ENCODE data around the gene NAA60.
A peak's percentile ranks its signal among the peaks of the same experiment; 100 is the strongest.
"Not testable (repeated sequence)": the region's sequence is repeated elsewhere in the genome, so short reads cannot be mapped to it uniquely, and the experiment has no call there.

The NAA60 gene

GRCh38 chr16:3471518-3472176 lies 28.2 kb downstream of the NAA60 start:
- Mint-ChIP-seq H3K4me1 (ENCODE audit: low read depth) (peaks cover 31% of the 10 kb centered on the region), H3K27me3 (ENCODE audit: low read depth) (no peaks in the 10 kb centered on the region), H3K27ac (no peak overlapping the region), H3K36me3 (ENCODE audit: low read depth) (peaks cover 10% of the 10 kb centered on the region), H3K4me3 (no peak overlapping the region), H3K9me3 (no peaks in the 10 kb centered on the region)

GRCh38 chr16:3472878-3473595 lies 29.6 kb downstream of the NAA60 start:
- no peaks in the 10 kb centered on the region for H3K27me3 Mint-ChIP-seq (ENCODE audit: low read depth)
- H3K36me3 Mint-ChIP-seq (ENCODE audit: low read depth), result peaks cover 10% of the 10 kb centered on the region
- H3K9me3 Mint-ChIP-seq, result no peaks in the 10 kb centered on the region
- peaks cover 19% of the 10 kb centered on the region for H3K4me1 Mint-ChIP-seq (ENCODE audit: low read depth)
- no peak overlapping the region for H3K4me3 Mint-ChIP-seq
- peak overlapping the region; percentile 78 for H3K27ac Mint-ChIP-seq

DNA sequence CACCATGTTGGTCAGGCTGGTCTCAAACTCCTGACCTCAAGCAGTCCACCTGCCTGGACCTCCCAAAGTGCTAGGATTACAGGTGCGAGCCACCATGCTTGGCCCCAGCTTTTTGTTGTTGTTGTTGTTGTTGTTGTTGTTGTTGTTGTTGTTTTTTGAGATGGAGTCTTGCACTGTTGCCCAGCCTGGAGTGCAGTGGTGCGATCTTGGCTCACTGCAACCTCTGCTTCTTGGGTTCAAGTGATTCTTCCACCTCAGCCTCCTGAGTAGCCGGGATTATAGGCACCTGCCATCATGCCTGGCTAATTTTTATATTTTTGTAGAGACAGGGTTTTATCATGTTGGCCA lies 30.1 kb downstream of the NAA60 start:
- peaks cover 11% of the 10 kb centered on the region for H3K36me3 Mint-ChIP-seq (ENCODE audit: low read depth)
- H3K27ac Mint-ChIP-seq; H3K9me3 Mint-ChIP-seq; H3K4me3 Mint-ChIP-seq; H3K27me3 Mint-ChIP-seq (ENCODE audit: low read depth): not testable (repeated sequence)
- H3K4me1 Mint-ChIP-seq (ENCODE audit: low read depth), result peaks cover 15% of the 10 kb centered on the region

DNA sequence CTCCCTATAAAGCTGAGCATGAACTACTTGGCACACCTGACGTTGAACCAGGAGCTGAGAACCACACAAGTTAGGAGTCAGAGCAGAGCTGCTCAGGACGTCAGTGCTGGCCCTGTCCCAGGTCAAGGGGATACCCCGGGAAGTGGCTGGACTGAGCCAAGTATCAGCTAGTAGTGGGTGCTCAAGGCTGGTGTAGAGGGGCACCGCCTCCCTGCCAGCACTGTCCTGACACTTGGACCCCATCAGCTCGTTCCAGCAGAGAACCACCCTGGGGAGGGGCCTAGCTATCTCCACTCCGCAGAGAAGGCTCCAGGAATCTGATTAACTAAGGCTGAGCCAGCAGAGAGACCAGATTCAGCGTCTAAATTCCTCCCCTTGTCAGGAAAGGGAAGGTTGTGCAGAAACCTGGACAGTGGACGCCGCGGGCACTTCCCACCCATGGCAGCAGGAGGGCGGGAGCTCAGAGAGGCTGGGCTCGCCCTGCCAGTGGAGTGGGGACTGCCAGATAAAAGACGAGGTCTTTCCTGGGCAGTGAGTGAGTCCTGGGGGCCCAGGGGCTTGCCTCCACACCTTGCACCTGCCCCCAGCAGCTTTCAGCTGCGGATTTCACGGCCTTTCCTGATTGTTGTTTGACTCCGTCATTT lies 30.8 kb downstream of the NAA60 start:
- Mint-ChIP-seq H3K27me3 (ENCODE audit: low read depth) (no peaks in the 10 kb centered on the region), H3K4me3 (no peak overlapping the region), H3K9me3 (no peaks in the 10 kb centered on the region), H3K27ac (no peak overlapping the region), H3K36me3 (ENCODE audit: low read depth) (peaks cover 11% of the 10 kb centered on the region), H3K4me1 (ENCODE audit: low read depth) (peaks cover 15% of the 10 kb centered on the region)

- H3K27ac Mint-ChIP-seq, result not testable (repeated sequence)
- peaks cover 16% of the 10 kb centered on the region for H3K36me3 Mint-ChIP-seq (ENCODE audit: low read depth)
- H3K4me1 Mint-ChIP-seq (ENCODE audit: low read depth), result peaks cover 15% of the 10 kb centered on the region
Measured at GRCh38 chr16:3474870-3475269, 31.4 kb downstream of the NAA60 start.

GRCh38 chr16:3475604-3476375 lies 32.3 kb downstream of the NAA60 start:
- Mint-ChIP-seq H3K4me1 (ENCODE audit: low read depth) (peaks cover 13% of the 10 kb centered on the region), H3K36me3 (ENCODE audit: low read depth) (peaks cover 16% of the 10 kb centered on the region), H3K27ac (no peak overlapping the region), H3K9me3 (no peaks in the 10 kb centered on the region), H3K4me3 (no peak overlapping the region), H3K27me3 (ENCODE audit: low read depth) (no peaks in the 10 kb centered on the region)

More at GRCh38 chr16:3474870-3475269, 31.4 kb downstream of the NAA60 start:
- not testable (repeated sequence) for H3K9me3 Mint-ChIP-seq; H3K4me3 Mint-ChIP-seq; H3K27me3 Mint-ChIP-seq (ENCODE audit: low read depth)

GRCh38 chr16:3476409-3476808 lies 32.9 kb downstream of the NAA60 start:
- H3K27me3 Mint-ChIP-seq (ENCODE audit: low read depth), result no peaks in the 10 kb centered on the region
- H3K9me3 Mint-ChIP-seq, result no peaks in the 10 kb centered on the region
- peaks cover 11% of the 10 kb centered on the region for H3K4me1 Mint-ChIP-seq (ENCODE audit: low read depth)
- no peak overlapping the region for H3K27ac Mint-ChIP-seq
- no peak overlapping the region for H3K4me3 Mint-ChIP-seq
- peaks cover 17% of the 10 kb centered on the region for H3K36me3 Mint-ChIP-seq (ENCODE audit: low read depth)

- H3K4me3 Mint-ChIP-seq, result no peak overlapping the region
- peaks cover 4% of the 10 kb centered on the region for H3K4me1 Mint-ChIP-seq (ENCODE audit: low read depth)
- no peaks in the 10 kb centered on the region for H3K27me3 Mint-ChIP-seq (ENCODE audit: low read depth)
- no peaks in the 10 kb centered on the region for H3K9me3 Mint-ChIP-seq
- H3K27ac Mint-ChIP-seq, result no peak overlapping the region
- H3K36me3 Mint-ChIP-seq (ENCODE audit: low read depth), result peaks cover 24% of the 10 kb centered on the region
Measured at GRCh38 chr16:3478242-3478925, 34.9 kb downstream of the NAA60 start.

GRCh38 chr16:3479654-3480216 lies 36.3 kb downstream of the NAA60 start:
- H3K4me3 Mint-ChIP-seq, result no peak overlapping the region
- H3K9me3 Mint-ChIP-seq, result no peaks in the 10 kb centered on the region
- H3K27me3 Mint-ChIP-seq (ENCODE audit: low read depth), result no peaks in the 10 kb centered on the region
- H3K36me3 Mint-ChIP-seq (ENCODE audit: low read depth), result peaks cover 30% of the 10 kb centered on the region
- peaks cover 4% of the 10 kb centered on the region for H3K4me1 Mint-ChIP-seq (ENCODE audit: low read depth)
- peak overlapping the region; percentile 26 for H3K27ac Mint-ChIP-seq

GRCh38 chr16:3480901-3481695 lies 37.6 kb downstream of the NAA60 start:
- Mint-ChIP-seq H3K9me3 (no peaks in the 10 kb centered on the region), H3K36me3 (ENCODE audit: low read depth) (peaks cover 30% of the 10 kb centered on the region), H3K4me1 (ENCODE audit: low read depth) (peaks cover 3% of the 10 kb centered on the region), H3K27ac (no peak overlapping the region), H3K27me3 (ENCODE audit: low read depth) (no peaks in the 10 kb centered on the region), H3K4me3 (no peak overlapping the region)

GRCh38 chr16:3481696-3482658 lies 38.5 kb downstream of the NAA60 start:
- Mint-ChIP-seq H3K9me3 (no peaks in the 10 kb centered on the region), H3K4me3 (no peak overlapping the region), H3K27ac (peak overlapping the region; percentile 20), H3K36me3 (ENCODE audit: low read depth) (peaks cover 28% of the 10 kb centered on the region), H3K27me3 (ENCODE audit: low read depth) (no peaks in the 10 kb centered on the region), H3K4me1 (ENCODE audit: low read depth) (peaks cover 3% of the 10 kb centered on the region)

DNA sequence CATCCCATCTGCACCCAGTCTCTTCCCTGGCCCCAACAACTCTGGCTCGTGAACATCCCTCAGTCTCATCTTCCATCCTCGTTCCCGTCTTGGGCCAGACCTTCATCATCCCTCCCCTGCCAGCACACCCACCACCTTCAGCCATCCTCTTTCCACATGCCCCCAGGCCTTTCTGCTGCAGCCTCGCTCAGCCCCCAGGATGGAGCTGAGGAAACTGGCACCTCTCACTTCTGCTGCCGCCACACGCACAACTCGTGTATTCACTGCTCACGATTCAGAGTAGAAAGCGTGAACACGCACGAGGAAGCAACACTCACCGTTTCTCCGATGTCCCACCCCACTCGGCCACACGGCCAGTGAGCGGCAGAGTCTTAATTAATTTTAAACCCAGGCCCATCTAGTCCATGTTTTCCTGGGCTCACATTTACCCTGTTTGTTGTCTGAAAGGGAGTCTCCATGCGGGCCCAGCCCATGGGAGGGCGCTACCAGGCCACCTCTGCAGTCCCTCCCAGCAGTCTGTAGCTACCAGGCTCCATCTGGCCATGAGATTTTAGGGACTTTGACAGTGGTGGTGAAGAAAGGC lies 39.3 kb downstream of the NAA60 start:
- Mint-ChIP-seq H3K9me3 (no peaks in the 10 kb centered on the region), H3K27me3 (ENCODE audit: low read depth) (no peaks in the 10 kb centered on the region), H3K27ac (peak overlapping the region; percentile 29), H3K4me1 (ENCODE audit: low read depth) (peaks cover 3% of the 10 kb centered on the region), H3K4me3 (no peak overlapping the region), H3K36me3 (ENCODE audit: low read depth) (peaks cover 28% of the 10 kb centered on the region)

Data from T-helper 1 cell treated with Interleukin-12 subunit alpha and Interleukin-12 subunit beta and Interleukin-4 antibody, amounts not matched to agents 30 μg/mL and 1 μg/mL, for 36 hours (primary cell).